ENCODE data around the gene HAGHL. TPM values are rescaled to one million over a fixed set of nuclear protein-coding genes. Genes with fewer than 3 reads are reported as not detected.

HAGHL gene, protein sequence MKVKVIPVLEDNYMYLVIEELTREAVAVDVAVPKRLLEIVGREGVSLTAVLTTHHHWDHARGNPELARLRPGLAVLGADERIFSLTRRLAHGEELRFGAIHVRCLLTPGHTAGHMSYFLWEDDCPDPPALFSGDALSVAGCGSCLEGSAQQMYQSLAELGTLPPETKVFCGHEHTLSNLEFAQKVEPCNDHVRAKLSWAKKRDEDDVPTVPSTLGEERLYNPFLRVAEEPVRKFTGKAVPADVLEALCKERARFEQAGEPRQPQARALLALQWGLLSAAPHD
- 15.8 and 19.1 TPM in 2 replicates for total RNA-seq

DNA sequence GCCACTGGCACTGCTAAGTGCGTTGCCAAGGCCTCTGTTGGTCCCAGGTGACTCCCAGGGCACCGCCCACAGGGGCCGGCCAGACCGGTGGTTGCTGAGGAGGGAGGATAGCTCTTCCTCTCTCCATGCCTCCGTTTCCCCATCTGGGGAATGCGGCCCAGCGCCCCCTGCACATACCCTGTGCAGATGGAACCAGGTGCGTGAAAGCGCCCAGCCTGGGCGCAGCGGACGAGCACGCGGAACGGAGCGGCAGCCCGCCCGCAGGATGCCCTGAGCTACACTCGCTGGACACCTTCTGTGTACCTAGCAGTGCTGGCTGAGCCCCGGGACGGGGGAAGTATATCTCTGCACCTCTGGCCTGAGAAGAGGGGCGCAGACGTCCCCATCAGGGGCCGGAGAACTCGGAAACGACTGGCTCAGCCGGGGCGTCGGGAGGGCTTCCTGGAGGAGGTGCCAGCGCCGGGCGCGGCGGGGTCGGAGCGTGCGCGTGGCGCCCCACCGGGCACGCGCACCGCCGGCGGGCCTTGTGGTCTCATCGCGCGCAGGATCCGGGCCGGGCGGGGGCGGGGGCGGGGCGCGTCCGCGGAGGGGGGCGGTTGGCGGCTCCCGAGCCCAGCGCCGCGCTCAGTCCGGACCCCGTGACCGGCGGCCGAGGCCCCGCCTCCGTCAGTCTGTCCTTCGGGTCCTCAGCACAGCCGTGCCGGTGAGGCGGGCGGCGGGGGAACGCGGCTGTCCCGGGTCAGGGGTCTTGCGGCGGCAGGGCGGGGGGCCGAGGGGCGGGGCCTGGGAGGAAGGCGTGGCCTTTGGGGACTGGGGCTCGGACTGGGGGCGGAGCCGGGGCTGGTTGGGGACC lies at the start of gene HAGHL, which contains the start of gene CCDC78:
TSS of gene HAGHL (plus strand) at position 669 of the 853 bp plus-strand sequence. CDS start 404 bp downstream, outside the sequence.
TSS of gene CCDC78 (minus strand) at position 6 of the 853 bp plus-strand sequence. CDS start 76 bp downstream, outside the sequence.
- peak; percentile 38 for DNase-seq (ENCODE audit: low spot score)
- peak within 1 kb of the TSS; percentile 75 for H3K4me3 Mint-ChIP-seq
- no peaks in the 10 kb centered on the region for H3K4me1 Mint-ChIP-seq (ENCODE audit: low read depth)
- no peak within 1 kb of the TSS for H3K27ac Mint-ChIP-seq
- H3K9me3 Mint-ChIP-seq = no peaks in the 10 kb centered on the region
- intact Hi-C loops (cut with micrococcal nuclease) = no loop called here
- no peaks in the 10 kb centered on the region for H3K36me3 Mint-ChIP-seq (ENCODE audit: low read depth)
- peaks cover 3% of the 10 kb centered on the region for H3K27me3 Mint-ChIP-seq (ENCODE audit: insufficient read depth)

DNA sequence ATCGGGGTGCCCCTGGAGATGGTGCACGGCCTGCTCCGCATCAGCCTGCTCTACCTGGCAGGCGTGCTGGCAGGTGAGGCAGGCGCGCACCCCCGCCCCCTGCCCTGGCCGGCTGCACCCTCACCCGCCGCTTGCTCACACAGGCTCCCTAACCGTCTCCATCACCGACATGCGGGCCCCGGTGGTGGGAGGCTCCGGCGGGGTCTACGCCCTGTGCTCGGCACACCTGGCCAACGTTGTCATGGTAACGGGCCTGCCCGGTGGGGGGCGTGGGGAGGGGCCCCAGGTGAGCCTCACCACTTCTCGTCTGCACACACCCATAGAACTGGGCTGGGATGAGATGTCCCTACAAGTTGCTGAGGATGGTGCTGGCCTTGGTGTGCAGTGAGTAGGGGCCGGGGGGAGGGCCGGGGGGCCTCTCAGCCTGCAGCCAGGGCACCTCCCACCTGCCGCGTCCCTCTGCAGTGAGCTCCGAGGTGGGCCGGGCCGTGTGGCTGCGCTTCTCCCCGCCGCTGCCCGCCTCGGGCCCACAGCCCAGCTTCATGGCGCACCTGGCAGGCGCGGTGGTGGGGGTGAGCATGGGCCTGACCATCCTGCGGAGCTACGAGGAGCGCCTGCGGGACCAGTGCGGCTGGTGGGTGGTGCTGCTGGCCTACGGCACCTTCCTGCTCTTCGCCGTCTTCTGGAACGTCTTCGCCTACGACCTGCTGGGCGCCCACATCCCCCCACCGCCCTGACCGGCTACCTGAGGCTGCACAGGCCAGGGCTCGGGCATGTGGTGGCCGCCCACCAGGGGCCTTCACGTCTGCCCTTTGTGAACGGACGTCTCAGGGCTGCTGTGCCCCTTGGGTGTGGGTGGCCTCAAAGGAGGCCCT lies 49.4 kb upstream of the HAGHL start:
- no peak overlapping the region for H3K27ac Mint-ChIP-seq
- H3K36me3 Mint-ChIP-seq (ENCODE audit: low read depth) = peaks cover 17% of the 10 kb centered on the region
- H3K4me3 Mint-ChIP-seq = no peak overlapping the region
- intact Hi-C loops (cut with micrococcal nuclease) = no loop called here
- H3K9me3 Mint-ChIP-seq = no peaks in the 10 kb centered on the region
- peaks cover 7% of the 10 kb centered on the region for H3K27me3 Mint-ChIP-seq (ENCODE audit: insufficient read depth)
- peaks cover 3% of the 10 kb centered on the region for H3K4me1 Mint-ChIP-seq (ENCODE audit: low read depth)
- DNase-seq (ENCODE audit: low spot score) = no peak

GRCh38 chr16:678209-678857 lies 48.6 kb upstream of the HAGHL start:
- Mint-ChIP-seq H3K36me3 (ENCODE audit: low read depth) (peaks cover 12% of the 10 kb centered on the region), H3K27ac (no peak overlapping the region), H3K4me1 (ENCODE audit: low read depth) (peaks cover 5% of the 10 kb centered on the region), H3K4me3 (no peak overlapping the region), H3K27me3 (ENCODE audit: insufficient read depth) (peaks cover 7% of the 10 kb centered on the region), H3K9me3 (no peaks in the 10 kb centered on the region)
- intact Hi-C loops (cut with micrococcal nuclease) = no loop called here
- no peak for DNase-seq (ENCODE audit: low spot score)

DNA sequence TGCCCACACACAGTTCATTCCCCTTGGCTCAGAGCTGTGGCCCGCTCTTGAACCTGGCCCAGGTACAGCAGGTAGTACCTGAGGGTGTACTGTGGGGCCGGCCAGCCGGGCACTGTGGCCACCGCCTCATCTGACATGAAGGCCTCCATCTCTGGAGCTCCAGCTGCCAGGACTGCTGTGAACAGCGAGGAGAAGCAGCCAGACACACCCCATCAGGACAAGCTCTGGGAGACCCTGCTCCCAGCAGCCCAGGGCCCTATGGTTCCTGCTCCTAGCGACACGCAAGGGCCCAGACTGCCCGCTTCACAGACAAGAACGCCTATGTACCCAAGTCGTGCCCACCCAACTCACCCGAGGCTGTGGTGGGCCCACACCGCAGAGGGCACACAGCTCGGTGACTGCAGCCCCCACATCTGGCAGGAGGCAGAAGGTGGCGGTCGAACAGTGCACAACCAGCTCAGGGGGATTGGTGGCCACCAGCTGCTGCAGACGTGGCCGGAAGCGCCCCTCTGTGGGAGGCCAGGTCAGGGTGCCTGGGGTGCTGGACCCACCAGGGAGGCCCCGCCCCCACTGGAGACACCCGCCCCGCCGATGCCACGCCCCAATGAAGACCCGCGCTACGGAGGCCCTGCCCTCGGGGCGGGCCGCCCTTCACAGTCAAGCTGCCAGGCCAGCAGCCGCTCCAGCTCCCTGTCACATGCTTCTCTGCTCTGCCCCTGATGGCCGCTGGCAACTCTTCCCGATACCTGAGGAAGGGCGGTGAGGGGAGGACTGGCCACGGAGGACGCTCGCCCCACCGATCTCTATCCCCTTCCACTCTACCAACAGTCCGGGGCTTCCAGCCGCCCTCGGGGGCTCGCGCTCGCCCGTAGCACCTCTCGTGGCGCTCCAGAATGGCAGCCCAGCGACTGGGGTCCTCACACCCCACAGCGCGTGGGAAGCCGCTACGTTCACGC lies 47.8 kb upstream of the HAGHL start:
- peaks cover 7% of the 10 kb centered on the region for H3K27me3 Mint-ChIP-seq (ENCODE audit: insufficient read depth)
- peaks cover 12% of the 10 kb centered on the region for H3K36me3 Mint-ChIP-seq (ENCODE audit: low read depth)
- peak; percentile 40 for DNase-seq (ENCODE audit: low spot score)
- H3K9me3 Mint-ChIP-seq = no peaks in the 10 kb centered on the region
- intact Hi-C loops (cut with micrococcal nuclease) = loop anchor here (1.0 kb wide), 4 partner anchors 19 to 90 kb away; partner anchors contain the start of genes METTL26 and WDR90
- H3K4me3 Mint-ChIP-seq = peak overlapping the region; percentile 79
- H3K4me1 Mint-ChIP-seq (ENCODE audit: low read depth) = peaks cover 5% of the 10 kb centered on the region
- H3K27ac Mint-ChIP-seq = peak overlapping the region; percentile 58

- Mint-ChIP-seq H3K9me3 (no peaks in the 10 kb centered on the region), H3K27me3 (ENCODE audit: insufficient read depth) (peaks cover 4% of the 10 kb centered on the region), H3K4me1 (ENCODE audit: low read depth) (peaks cover 5% of the 10 kb centered on the region), H3K27ac (peak within 1 kb of the TSS; percentile 55), H3K4me3 (peak within 1 kb of the TSS; percentile 84), H3K36me3 (ENCODE audit: low read depth) (peaks cover 12% of the 10 kb centered on the region)
- intact Hi-C loops (cut with micrococcal nuclease) = loop anchor here (1.0 kb wide), 6 partner anchors 13 to 91 kb away; partner anchors contain the start of genes METRN, METTL26 and WDR90
- DNase-seq (ENCODE audit: low spot score) = peak; percentile 83
These were observed 46.9 kb upstream of the HAGHL start, which contains the start of gene STUB1 for GRCh38 chr16:679814-680624. STUB1 (plus strand) TSS chr16:680410; CDS start chr16:680526, 116 bp downstream.

DNA sequence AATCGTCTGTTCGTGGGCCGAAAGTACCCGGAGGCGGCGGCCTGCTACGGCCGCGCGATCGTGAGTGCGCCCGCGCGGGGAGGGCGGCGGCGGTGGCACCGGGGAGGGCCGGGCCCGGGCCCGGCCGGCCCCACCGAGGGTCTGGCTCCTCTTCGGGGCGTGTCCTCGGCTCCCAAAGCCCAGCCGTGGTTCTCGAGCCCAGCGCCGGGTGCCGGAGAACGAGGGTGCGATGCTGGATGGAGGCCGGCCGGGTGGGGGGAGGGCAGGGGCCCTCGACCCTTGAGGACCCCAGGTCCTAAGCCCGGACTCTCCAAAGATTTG lies 46.3 kb upstream of the HAGHL start:
- H3K36me3 Mint-ChIP-seq (ENCODE audit: low read depth) = peaks cover 12% of the 10 kb centered on the region
- H3K27me3 Mint-ChIP-seq (ENCODE audit: insufficient read depth) = no peaks in the 10 kb centered on the region
- peak overlapping the region; percentile 83 for H3K4me3 Mint-ChIP-seq
- intact Hi-C loops (cut with micrococcal nuclease) = loop anchor here (1.0 kb wide), 2 partner anchors 13 to 35 kb away; partner anchors contain the start of gene METRN
- no peak for DNase-seq (ENCODE audit: low spot score)
- peaks cover 5% of the 10 kb centered on the region for H3K4me1 Mint-ChIP-seq (ENCODE audit: low read depth)
- H3K27ac Mint-ChIP-seq = no peak overlapping the region
- no peaks in the 10 kb centered on the region for H3K9me3 Mint-ChIP-seq

DNA sequence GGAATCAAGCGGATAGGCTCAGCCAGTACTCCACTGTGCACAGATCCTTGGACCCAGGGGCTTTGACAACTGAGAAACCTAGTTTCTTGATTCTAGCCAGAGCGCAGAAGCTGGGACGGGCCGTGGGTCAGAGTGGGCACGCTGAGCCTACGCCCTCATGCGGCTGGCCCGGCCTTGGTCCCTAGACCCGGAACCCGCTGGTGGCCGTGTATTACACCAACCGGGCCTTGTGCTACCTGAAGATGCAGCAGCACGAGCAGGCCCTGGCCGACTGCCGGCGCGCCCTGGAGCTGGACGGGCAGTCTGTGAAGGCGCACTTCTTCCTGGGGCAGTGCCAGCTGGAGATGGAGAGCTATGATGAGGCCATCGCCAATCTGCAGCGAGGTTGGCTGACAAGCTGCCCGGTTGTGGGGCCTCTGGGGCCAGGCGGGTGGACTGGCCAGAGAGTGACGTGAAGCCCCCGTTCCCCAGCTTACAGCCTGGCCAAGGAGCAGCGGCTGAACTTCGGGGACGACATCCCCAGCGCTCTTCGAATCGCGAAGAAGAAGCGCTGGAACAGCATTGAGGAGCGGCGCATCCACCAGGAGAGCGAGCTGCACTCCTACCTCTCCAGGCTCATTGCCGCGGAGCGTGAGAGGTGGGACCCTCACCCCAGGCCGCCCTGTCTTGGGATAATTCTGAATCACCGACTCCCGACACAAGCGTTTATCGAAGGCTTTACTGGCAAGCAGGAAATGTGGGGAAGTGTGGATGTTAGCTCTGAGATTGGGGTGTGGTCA lies 45.8 kb upstream of the HAGHL start:
- Mint-ChIP-seq H3K36me3 (ENCODE audit: low read depth) (peaks cover 12% of the 10 kb centered on the region), H3K27me3 (ENCODE audit: insufficient read depth) (no peaks in the 10 kb centered on the region), H3K27ac (no peak overlapping the region), H3K4me3 (peak overlapping the region; percentile 83), H3K4me1 (ENCODE audit: low read depth) (peaks cover 5% of the 10 kb centered on the region), H3K9me3 (no peaks in the 10 kb centered on the region)
- intact Hi-C loops (cut with micrococcal nuclease) = loop anchor here (1.0 kb wide), 2 partner anchors 14 to 34 kb away; partner anchors contain the start of gene METRN
- no peak for DNase-seq (ENCODE audit: low spot score)

- Mint-ChIP-seq H3K27me3 (ENCODE audit: insufficient read depth) (no peaks in the 10 kb centered on the region), H3K36me3 (ENCODE audit: low read depth) (peaks cover 12% of the 10 kb centered on the region), H3K27ac (no peak overlapping the region), H3K4me1 (ENCODE audit: low read depth) (peaks cover 5% of the 10 kb centered on the region), H3K9me3 (no peaks in the 10 kb centered on the region), H3K4me3 (peak overlapping the region; percentile 83)
- intact Hi-C loops (cut with micrococcal nuclease) = no loop called here
- DNase-seq (ENCODE audit: low spot score) = no peak
These were observed 45.0 kb upstream of the HAGHL start for GRCh38 chr16:681746-682427.

GRCh38 chr16:682493-683395 lies 44.2 kb upstream of the HAGHL start:
- Mint-ChIP-seq H3K27ac (peak overlapping the region; percentile 74), H3K4me1 (ENCODE audit: low read depth) (peaks cover 5% of the 10 kb centered on the region), H3K27me3 (ENCODE audit: insufficient read depth) (no peaks in the 10 kb centered on the region), H3K4me3 (peak overlapping the region; percentile 83), H3K36me3 (ENCODE audit: low read depth) (peaks cover 12% of the 10 kb centered on the region), H3K9me3 (no peaks in the 10 kb centered on the region)
- no peak for DNase-seq (ENCODE audit: low spot score)
- intact Hi-C loops (cut with micrococcal nuclease) = no loop called here

Measured in activated T-helper 1 cell treated with anti-CD3 and anti-CD28 coated beads, Interleukin-12 subunit alpha, Interleukin-12 subunit beta, Interleukin-2, Interleukin-4 antibody, amounts not matched to agents 30 ng/mL and 10 ng/mL and 1 ng/mL, durations not matched to agents 14 hours and 24 hours and 36 hours (primary cell).